ENCODE measurements around the gene USP8.

The USP8 gene

GRCh38 chr15:50519740-50520425, 95.7 kb downstream of the USP8 start:
- no peak overlapping the region for H3K4me3 ChIP-seq (ENCODE audit: low read depth, low read length)
- no peak for DNase-seq (ENCODE audit: low read depth)

GRCh38 chr15:50523851-50524251, 99.6 kb downstream of the USP8 start:
- no peak overlapping the region for H3K4me3 ChIP-seq (ENCODE audit: low read depth, low read length)
- no peak for DNase-seq (ENCODE audit: low read depth)

GRCh38 chr15:50531163-50531562, 107.0 kb downstream of the USP8 start:
- H3K4me3 ChIP-seq (ENCODE audit: low read depth, low read length): no peak overlapping the region
- no peak for DNase-seq (ENCODE audit: low read depth)

- no peak overlapping the region for H3K4me3 ChIP-seq (ENCODE audit: low read depth, low read length)
- no peak for DNase-seq (ENCODE audit: low read depth)
These were observed 107.6 kb downstream of the USP8 start for GRCh38 chr15:50531766-50532165.

- DNase-seq (ENCODE audit: low read depth): peak; percentile 55
- H3K4me3 ChIP-seq (ENCODE audit: low read depth, low read length): no peak overlapping the region
These were observed 118.6 kb downstream of the USP8 start for GRCh38 chr15:50542887-50543210.

- no peak for DNase-seq (ENCODE audit: low read depth)
- H3K4me3 ChIP-seq (ENCODE audit: low read depth, low read length): no peak overlapping the region
These were observed 119.4 kb downstream of the USP8 start for GRCh38 chr15:50543556-50543955.

GRCh38 chr15:50544368-50544767, 120.2 kb downstream of the USP8 start:
- H3K4me3 ChIP-seq (ENCODE audit: low read depth, low read length): no peak overlapping the region
- no peak for DNase-seq (ENCODE audit: low read depth)

GRCh38 chr15:50546566-50546965, 122.4 kb downstream of the USP8 start, which contains the start of gene USP50:
USP50 (minus strand) TSS chr15:50546666; CDS start chr15:50546525, 141 bp downstream.
- no peak within 1 kb of the TSS for H3K4me3 ChIP-seq (ENCODE audit: low read depth, low read length)
- DNase-seq (ENCODE audit: low read depth): no peak

- no peak for DNase-seq (ENCODE audit: low read depth)
- H3K4me3 ChIP-seq (ENCODE audit: low read depth, low read length): no peak overlapping the region
These were observed 125.1 kb downstream of the USP8 start for GRCh38 chr15:50549326-50549725.

- H3K4me3 ChIP-seq (ENCODE audit: low read depth, low read length): no peak overlapping the region
- DNase-seq (ENCODE audit: low read depth): no peak
These were observed 128.0 kb downstream of the USP8 start for GRCh38 chr15:50552238-50552637.

GRCh38 chr15:50556642-50557371, 132.6 kb downstream of the USP8 start:
- no peak for DNase-seq (ENCODE audit: low read depth)

GRCh38 chr15:50558012-50558411, 133.8 kb downstream of the USP8 start:
- no peak overlapping the region for H3K4me3 ChIP-seq (ENCODE audit: low read depth, low read length)
- DNase-seq (ENCODE audit: low read depth): no peak

More at GRCh38 chr15:50556642-50557371, 132.6 kb downstream of the USP8 start:
- no peak overlapping the region for H3K4me3 ChIP-seq (ENCODE audit: low read depth, low read length)

GRCh38 chr15:50562735-50563640, 138.8 kb downstream of the USP8 start:
- no peak for DNase-seq (ENCODE audit: low read depth)
- H3K4me3 ChIP-seq (ENCODE audit: low read depth, low read length): no peak overlapping the region

GRCh38 chr15:50563756-50564155, 139.6 kb downstream of the USP8 start:
- H3K4me3 ChIP-seq (ENCODE audit: low read depth, low read length): no peak overlapping the region
- no peak for DNase-seq (ENCODE audit: low read depth)
